Pons (tissue), 1 donor: ENCODE results near the gene L1CAM.
"Not testable (repeated sequence)": the region's sequence is repeated elsewhere in the genome, so short reads cannot be mapped to it uniquely, and the experiment has no call there.

Experiments
- DNase-seq: peaks from one replicate; pipeline ENCODE4 v3.0.0-alpha.2; 2016; ENCODE audit warnings: low spot score

The L1CAM gene

GRCh38 chrX:153828308-153828707, 57.7 kb downstream of the L1CAM start:
- DNase-seq = no peak

- no peak for DNase-seq
Observed at GRCh38 chrX:153827903-153828302, 58.1 kb downstream of the L1CAM start.

- DNase-seq = no peak
Observed at GRCh38 chrX:153827016-153827415, 59.0 kb downstream of the L1CAM start.

- no peak for DNase-seq
Observed at GRCh38 chrX:153825042-153825441, 60.9 kb downstream of the L1CAM start.

GRCh38 chrX:153824348-153824747, 61.6 kb downstream of the L1CAM start:
- DNase-seq = no peak

GRCh38 chrX:153821066-153821465, 64.9 kb downstream of the L1CAM start:
- DNase-seq = no peak

- DNase-seq = no peak
Observed at GRCh38 chrX:153820601-153821000, 65.4 kb downstream of the L1CAM start.

GRCh38 chrX:153819384-153820040, 66.5 kb downstream of the L1CAM start:
- no peak for DNase-seq

- DNase-seq = no peak
Observed at GRCh38 chrX:153818571-153819383, 67.2 kb downstream of the L1CAM start.

- DNase-seq = not testable (repeated sequence)
Observed at GRCh38 chrX:153818064-153818463, 67.9 kb downstream of the L1CAM start.

GRCh38 chrX:153816831-153817690, 68.9 kb downstream of the L1CAM start:
- no peak for DNase-seq

- DNase-seq = no peak
Observed at GRCh38 chrX:153814591-153815315, 71.2 kb downstream of the L1CAM start.

GRCh38 chrX:153813161-153813560, 72.8 kb downstream of the L1CAM start:
- DNase-seq = no peak

- no peak for DNase-seq
Observed at GRCh38 chrX:153812220-153812619, 73.8 kb downstream of the L1CAM start.
